Measurements from ENCODE around the gene TTF1. TPM values are rescaled to one million over a fixed set of nuclear protein-coding genes. Genes with fewer than 3 reads are reported as not detected.
A peak's percentile ranks its signal among the peaks of the same experiment; 100 is the strongest.

Gene TTF1
- total and polyA plus RNA-seq, 2 of the 13 experiments (the other 11 are each of a cell fraction or from before 2014, with no cell fraction given): 3.4 to 9.8 TPM

DNA sequence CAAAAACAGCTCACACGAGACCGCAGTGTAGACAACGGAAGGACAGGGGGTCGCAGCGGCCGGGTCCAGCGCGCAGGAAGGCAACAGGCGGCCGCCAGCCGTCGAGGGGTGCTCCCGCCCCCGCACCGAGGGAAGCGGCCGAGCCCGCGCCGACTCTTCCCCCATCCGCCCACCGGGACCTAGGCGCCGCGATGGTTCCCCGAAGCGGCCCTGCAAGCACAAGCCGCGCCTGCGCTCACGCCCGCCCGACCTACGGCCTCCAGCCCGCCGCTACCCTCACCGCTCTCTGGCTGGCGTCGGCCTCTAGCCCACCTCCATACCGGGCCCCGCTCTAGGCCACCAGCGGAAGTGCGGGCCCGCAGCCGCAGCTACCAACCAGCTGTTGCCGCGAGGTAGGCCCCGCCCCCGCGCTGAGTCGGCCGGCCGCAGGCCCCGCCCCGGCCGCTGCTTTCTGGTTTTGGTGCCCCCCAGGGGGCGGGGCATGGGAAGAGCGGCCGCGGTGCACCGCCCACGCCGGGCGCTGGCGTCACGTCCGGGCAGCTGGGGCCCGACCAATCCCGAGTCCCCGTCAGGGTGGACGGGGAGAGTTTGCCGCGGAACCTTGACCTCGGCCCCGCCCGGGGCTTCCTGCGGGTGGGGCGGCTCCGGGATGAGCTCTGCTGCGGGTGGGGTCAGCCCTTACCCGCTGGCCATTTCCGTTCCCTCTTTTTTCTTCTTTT is 51.8 kb downstream of the TTF1 start, which contains the start of gene SETX (continued):
- TF ChIP-seq ZNF691 (CRISPR knock-in tag; IDR thresholded peaks at IDR 0.05; ENCODE audit: borderline replicate concordance, low read depth): 0 out of 2 replicates have a peak, but pooled peaks have one; percentile 30
- TF ChIP-seq, protein P1, sequence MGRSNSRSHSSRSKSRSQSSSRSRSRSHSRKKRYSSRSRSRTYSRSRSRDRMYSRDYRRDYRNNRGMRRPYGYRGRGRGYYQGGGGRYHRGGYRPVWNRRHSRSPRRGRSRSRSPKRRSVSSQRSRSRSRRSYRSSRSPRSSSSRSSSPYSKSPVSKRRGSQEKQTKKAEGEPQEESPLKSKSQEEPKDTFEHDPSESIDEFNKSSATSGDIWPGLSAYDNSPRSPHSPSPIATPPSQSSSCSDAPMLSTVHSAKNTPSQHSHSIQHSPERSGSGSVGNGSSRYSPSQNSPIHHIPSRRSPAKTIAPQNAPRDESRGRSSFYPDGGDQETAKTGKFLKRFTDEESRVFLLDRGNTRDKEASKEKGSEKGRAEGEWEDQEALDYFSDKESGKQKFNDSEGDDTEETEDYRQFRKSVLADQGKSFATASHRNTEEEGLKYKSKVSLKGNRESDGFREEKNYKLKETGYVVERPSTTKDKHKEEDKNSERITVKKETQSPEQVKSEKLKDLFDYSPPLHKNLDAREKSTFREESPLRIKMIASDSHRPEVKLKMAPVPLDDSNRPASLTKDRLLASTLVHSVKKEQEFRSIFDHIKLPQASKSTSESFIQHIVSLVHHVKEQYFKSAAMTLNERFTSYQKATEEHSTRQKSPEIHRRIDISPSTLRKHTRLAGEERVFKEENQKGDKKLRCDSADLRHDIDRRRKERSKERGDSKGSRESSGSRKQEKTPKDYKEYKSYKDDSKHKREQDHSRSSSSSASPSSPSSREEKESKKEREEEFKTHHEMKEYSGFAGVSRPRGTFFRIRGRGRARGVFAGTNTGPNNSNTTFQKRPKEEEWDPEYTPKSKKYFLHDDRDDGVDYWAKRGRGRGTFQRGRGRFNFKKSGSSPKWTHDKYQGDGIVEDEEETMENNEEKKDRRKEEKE (IDR thresholded peaks at IDR 0.05): no peak
- TF ChIP-seq ZNF274 (CRISPR knock-in tag; IDR thresholded peaks at IDR 0.05): no peak; the same call in 1 of the 2 replicates
- TF ChIP-seq ZNF644 (CRISPR knock-in tag; IDR thresholded peaks at IDR 0.05; ENCODE audit: low read depth): no peak
- TF ChIP-seq TBP (CRISPR knock-in tag; IDR thresholded peaks at IDR 0.05): no peak
- TF ChIP-seq CENPX (CRISPR knock-in tag; IDR thresholded peaks at IDR 0.05): no peak
- peak; percentile 83 for TF ChIP-seq BCL3 (CRISPR knock-in tag; IDR thresholded peaks at IDR 0.05)
- TF ChIP-seq, protein P2, sequence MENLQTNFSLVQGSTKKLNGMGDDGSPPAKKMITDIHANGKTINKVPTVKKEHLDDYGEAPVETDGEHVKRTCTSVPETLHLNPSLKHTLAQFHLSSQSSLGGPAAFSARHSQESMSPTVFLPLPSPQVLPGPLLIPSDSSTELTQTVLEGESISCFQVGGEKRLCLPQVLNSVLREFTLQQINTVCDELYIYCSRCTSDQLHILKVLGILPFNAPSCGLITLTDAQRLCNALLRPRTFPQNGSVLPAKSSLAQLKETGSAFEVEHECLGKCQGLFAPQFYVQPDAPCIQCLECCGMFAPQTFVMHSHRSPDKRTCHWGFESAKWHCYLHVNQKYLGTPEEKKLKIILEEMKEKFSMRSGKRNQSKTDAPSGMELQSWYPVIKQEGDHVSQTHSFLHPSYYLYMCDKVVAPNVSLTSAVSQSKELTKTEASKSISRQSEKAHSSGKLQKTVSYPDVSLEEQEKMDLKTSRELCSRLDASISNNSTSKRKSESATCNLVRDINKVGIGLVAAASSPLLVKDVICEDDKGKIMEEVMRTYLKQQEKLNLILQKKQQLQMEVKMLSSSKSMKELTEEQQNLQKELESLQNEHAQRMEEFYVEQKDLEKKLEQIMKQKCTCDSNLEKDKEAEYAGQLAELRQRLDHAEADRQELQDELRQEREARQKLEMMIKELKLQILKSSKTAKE (CRISPR knock-in tag; IDR thresholded peaks at IDR 0.05; ENCODE audit: borderline replicate concordance): no peak
- TF ChIP-seq, protein P3, sequence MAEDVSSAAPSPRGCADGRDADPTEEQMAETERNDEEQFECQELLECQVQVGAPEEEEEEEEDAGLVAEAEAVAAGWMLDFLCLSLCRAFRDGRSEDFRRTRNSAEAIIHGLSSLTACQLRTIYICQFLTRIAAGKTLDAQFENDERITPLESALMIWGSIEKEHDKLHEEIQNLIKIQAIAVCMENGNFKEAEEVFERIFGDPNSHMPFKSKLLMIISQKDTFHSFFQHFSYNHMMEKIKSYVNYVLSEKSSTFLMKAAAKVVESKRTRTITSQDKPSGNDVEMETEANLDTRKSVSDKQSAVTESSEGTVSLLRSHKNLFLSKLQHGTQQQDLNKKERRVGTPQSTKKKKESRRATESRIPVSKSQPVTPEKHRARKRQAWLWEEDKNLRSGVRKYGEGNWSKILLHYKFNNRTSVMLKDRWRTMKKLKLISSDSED (CRISPR knock-in tag; IDR thresholded peaks at IDR 0.05): no peak
- TF ChIP-seq KMT2B (CRISPR knock-in tag; IDR thresholded peaks at IDR 0.05): 0 out of 2 replicates have a peak, but pooled peaks have one; percentile 12
- peak; percentile 88 for TF ChIP-seq CREB1 (IDR thresholded peaks at IDR 0.05)
- peak; percentile 87 for TF ChIP-seq CREB1 (CRISPR knock-in tag; IDR thresholded peaks at IDR 0.05)
- no peak for TF ChIP-seq RELA (CRISPR knock-in tag; IDR thresholded peaks at IDR 0.05)
- TF ChIP-seq NFE2 (CRISPR knock-in tag; IDR thresholded peaks at IDR 0.05): no peak
- peak; percentile 89 to 92 for TF ChIP-seq POLR2A (IDR thresholded peaks at IDR 0.05; ENCODE audit: insufficient read depth in 1 of 2, low read depth in 2 of 2, low read length in 2 of 2)
- peak; percentile 80; the same call in 1 of the 2 replicates for TF ChIP-seq MAF1 (CRISPR knock-in tag; IDR thresholded peaks at IDR 0.05; ENCODE audit: borderline replicate concordance)
- no peak for TF ChIP-seq TCF12 (IDR thresholded peaks at IDR 0.05)
- peak; percentile 36; the same call in 1 of the 2 replicates for TF ChIP-seq TCF12 (CRISPR knock-in tag; IDR thresholded peaks at IDR 0.05)
- TF ChIP-seq, protein P4, sequence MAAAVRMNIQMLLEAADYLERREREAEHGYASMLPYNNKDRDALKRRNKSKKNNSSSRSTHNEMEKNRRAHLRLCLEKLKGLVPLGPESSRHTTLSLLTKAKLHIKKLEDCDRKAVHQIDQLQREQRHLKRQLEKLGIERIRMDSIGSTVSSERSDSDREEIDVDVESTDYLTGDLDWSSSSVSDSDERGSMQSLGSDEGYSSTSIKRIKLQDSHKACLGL (CRISPR knock-in tag; IDR thresholded peaks at IDR 0.05): peak; percentile 77
- TF ChIP-seq SRY (CRISPR knock-in tag; IDR thresholded peaks at IDR 0.05): peak; percentile 41
- no peak for TF ChIP-seq ZNF121 (CRISPR knock-in tag; IDR thresholded peaks at IDR 0.05)
- TF ChIP-seq RARA (CRISPR knock-in tag; IDR thresholded peaks at IDR 0.05): peak; percentile 40; the same call in 1 of the 2 replicates

All from HepG2 (cell line).